Left colon (tissue), 2 donors: ENCODE results near the gene RFX4. TPM values are rescaled to one million over a fixed set of nuclear protein-coding genes. Genes with fewer than 3 reads are reported as not detected.
A peak's percentile ranks its signal among the peaks of the same experiment; 100 is the strongest.
"Not testable (repeated sequence)": the region's sequence is repeated elsewhere in the genome, so short reads cannot be mapped to it uniquely, and the experiment has no call there.

ENCODE experiments used
- ATAC-seq: fragments of 200-7000 bp; cut with Tn5 transposase; one replicate; pipeline ENCODE4 v1.9.1; 2020; ENCODE audit warnings: mild to moderate bottlenecking, moderate library complexity
- DNase-seq, 2 donors: peaks; one replicate each; pipeline ENCODE4 v3.0.0-alpha.2; 2020
- intact Hi-C, 2 donors: fragments of 100-400 bp; cut with DNase I in 1 of 2; cut with micrococcal nuclease in 1 of 2; formaldehyde crosslinking; loops; one replicate each; pipeline versions ENCODE4 v1.11.2 to v1.14.0; 2022; cut with DNase I, micrococcal nuclease
- total RNA-seq, 2 donors: library from RNA; stranded (reverse); fragmentation: NEBNext Ultra II Directional; extraction: Animal tissue kit (Norgen Biotek cat#: 25700); gene quantifications; one replicate each; pipeline ENCODE4 v1.2.1, GENCODE V29; 2021
- donor health status: DM: no; HTN: no; CAD: no.
- donor health status: DM: yes; HTN: yes; CAD: no.

RFX4 gene
- total RNA-seq, 2 donors from 2014 or later = 0.08 TPM; not detected in 1

DNA sequence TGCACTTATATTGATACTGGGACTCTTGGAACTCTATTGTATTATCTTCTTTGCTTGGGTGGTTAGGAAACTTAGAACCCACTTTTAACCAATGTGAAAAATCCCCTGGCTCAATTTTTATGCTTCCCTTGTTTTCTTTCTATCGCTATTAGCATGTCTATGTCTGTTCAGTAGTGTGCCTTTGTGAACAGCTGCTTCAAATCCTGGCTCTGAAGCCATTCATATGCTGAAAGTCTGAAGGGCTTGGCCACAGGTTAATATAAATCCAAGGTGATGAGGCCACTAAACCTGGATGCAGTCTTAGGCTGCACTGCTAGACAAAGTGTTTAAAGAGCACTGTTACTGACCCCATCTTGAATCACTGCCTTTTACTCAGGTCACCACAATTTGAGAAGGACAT is 96.8 kb downstream of the RFX4 start:
- ATAC-seq (no peak), DNase-seq (no peak)
- intact Hi-C loops = loop anchor here in 1 of 2 donors (5.0 kb wide), 1 partner anchor 593 kb away; no protein-coding TSS in a partner anchor

DNA sequence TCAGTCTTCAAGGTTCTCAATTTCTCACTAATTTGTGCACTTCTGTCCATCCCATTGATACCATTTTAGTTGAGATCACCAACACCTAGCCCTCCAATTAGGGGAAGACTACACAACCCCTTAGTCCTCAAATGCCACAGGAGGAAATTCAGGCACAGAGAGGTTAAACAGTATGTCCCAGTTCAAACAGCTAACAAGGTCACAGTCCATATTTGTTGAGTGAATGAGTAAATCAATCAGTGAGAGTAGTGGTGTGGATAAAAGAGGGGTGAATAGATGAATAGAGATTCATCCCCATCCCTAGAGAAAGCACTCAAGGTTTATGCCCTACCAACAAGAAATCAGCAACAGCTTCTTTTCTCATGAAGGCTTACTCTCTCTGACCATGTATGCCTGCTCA is 97.5 kb downstream of the RFX4 start:
- no peak for DNase-seq
- no peak for ATAC-seq
- intact Hi-C loops = no loop called here

DNA sequence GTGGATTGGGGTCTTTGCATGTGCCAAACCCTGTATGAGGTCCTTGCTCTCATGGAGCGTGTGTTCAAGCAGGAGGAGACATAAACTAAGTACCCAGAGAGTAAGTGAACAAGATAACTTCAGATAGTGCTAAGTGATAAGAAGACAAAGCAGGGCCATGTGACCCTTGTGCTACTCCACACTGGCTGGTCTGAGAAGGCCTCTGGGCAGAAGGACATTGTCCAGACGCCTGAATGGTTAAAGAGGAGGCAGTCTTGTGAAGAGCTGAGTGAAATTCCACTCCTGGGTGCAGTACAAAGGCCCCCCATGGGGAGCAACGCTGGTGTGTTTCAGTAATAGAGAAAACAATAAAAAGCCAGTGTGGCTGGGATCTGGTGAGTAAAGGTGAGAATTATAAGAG is 98.4 kb downstream of the RFX4 start:
- intact Hi-C loops = no loop called here
- no peak for DNase-seq
- ATAC-seq = no peak

DNA sequence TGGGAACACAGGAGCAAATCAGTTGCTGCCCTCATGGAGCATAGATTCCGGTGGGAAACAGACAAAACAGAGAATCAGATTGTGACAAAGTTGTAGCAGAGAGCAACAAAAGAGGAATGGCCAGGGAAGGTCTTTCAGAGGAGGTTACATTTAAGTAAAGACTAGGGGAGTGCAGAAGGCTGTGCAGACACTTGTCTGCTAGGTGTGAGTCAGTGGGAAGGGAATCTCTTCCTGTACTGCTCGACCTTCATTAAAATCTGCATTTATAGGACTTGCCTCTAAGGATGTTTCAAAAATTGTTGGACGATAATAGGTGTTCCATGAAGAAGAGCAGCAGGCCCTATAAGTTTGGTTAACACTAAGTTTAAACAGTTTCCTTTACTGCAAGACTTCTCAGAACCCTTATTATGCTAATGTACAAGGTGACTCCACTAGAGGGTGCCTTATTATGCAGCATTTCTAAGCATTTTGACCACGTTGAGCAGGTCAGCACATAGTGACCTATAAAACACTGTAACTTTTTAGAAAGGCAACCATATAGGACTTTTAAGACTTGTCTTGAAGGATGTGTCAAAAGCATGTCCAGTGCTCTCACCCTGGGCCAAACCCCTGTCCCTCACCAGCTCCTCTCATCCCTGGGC is 99.9 kb downstream of the RFX4 start:
- intact Hi-C loops = no loop called here
- ATAC-seq = peak; percentile 74
- no peak for DNase-seq

DNA sequence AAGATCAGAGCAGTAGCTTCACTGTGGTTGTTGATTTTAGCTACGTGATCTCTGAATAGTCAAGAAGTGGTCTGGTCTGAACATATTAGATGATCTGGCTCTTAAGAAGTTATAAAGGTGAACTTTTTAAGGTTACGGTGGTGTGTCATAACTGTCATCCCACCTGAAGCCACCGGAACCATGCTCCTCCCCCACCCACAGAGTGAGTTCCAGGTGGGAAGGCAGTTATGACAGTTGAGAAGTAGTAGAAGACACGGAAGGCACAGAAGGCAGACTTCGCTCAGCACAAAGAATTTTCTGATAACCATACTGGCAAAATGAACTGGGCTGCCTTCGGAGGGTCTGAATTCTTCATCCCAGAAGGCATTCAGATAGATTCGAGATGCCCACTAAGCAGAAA is 101.7 kb downstream of the RFX4 start:
- intact Hi-C loops = no loop called here
- ATAC-seq (no peak), DNase-seq (no peak)

DNA sequence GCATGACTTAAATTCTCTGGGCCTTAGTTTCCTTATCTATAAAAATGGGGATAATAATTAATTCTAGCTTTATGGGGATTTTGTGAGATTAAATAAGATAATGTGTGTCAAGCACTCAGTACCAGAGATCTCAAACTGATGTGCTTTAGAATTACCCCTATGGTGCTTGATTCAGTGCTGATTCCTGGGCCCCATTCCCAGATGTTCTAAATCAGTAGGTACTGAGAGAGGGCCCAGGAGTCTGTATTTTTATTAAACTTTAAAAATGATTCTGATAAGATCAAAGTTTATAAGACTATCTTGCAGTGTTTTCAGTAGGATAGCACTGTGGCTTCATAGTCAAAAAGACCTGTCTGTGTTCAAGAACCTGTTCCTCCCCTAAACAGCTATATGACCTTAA is 102.6 kb downstream of the RFX4 start:
- intact Hi-C loops = no loop called here
- ATAC-seq = no peak
- no peak for DNase-seq

DNA sequence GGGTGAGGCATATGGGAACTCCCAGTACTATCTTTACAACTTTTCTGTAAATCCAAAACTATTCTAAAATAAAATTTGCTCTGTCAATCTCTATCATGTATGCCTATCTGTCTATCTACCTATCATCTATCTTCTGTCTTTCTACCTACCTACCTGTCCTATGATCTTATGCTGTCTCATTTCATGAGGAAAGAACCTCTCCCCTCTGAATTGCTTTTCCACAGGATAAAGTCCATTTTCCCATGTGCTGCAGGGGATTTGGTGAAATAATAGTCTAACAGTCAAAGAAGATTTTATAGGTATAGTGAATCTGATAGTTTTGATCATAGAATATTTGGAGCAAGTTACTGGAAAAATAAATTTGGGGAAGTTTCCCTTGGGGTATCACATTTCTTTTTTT is 104.9 kb downstream of the RFX4 start:
- intact Hi-C loops = no loop called here
- no peak for DNase-seq

DNA sequence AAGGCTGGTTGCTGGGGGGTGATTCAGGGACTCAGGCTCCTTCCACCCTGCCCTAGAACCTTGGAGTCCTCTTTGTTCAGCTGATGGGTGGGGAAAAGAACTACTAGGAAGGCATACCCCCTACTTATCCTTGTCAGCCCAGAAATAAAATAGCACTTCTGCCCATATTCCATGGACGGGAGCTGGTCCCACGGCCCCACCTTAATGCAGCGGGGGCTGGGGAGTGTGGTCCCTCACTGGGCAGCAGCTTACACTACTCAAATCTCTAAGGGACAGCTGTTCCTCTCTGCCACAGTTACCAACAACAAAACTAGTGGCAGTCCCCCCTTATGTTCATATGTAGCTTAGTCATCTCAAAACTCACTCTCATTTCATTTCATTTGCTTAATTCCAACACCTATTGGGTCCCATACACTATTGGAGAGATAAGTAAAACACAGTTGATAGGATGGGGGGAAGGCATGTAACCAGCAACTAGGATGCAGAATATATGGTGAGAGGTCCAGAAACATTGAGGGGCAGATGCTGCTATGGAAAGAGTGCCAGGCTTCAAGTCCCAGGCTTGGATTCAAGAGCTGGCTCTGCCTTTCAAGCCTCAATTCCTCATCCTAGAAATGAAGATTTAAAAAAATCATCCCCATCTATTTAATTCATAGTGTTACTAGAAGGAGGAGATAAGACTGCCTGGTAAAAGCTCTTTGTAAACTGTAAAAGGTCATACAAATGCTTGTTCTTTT is 107.9 kb downstream of the RFX4 start:
- ATAC-seq = no peak
- intact Hi-C loops = no loop called here
- DNase-seq = no peak

More for the DNA sequence above, 104.9 kb downstream of the RFX4 start:
- ATAC-seq = peak; percentile 95

DNA sequence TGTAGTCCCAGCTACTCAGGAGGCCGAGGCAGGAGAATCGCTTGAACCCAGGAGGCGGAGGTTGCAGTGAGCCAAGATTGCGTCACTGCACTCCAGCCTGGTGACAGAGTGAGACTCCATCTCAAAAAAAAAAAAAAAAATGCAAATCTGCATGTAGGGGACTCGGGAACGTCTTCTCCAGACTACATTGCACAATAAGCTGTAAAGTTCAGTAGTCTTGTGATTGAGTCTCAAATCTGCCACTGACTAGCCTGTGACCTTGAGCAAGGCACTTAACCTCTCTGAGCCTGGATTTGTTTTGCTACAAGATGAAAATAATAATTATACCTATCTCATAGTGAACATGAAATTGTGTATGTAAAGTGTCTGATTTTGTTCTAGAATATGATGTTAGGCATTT is 109.2 kb downstream of the RFX4 start:
- ATAC-seq, intact Hi-C loops, DNase-seq: not testable (repeated sequence)

DNA sequence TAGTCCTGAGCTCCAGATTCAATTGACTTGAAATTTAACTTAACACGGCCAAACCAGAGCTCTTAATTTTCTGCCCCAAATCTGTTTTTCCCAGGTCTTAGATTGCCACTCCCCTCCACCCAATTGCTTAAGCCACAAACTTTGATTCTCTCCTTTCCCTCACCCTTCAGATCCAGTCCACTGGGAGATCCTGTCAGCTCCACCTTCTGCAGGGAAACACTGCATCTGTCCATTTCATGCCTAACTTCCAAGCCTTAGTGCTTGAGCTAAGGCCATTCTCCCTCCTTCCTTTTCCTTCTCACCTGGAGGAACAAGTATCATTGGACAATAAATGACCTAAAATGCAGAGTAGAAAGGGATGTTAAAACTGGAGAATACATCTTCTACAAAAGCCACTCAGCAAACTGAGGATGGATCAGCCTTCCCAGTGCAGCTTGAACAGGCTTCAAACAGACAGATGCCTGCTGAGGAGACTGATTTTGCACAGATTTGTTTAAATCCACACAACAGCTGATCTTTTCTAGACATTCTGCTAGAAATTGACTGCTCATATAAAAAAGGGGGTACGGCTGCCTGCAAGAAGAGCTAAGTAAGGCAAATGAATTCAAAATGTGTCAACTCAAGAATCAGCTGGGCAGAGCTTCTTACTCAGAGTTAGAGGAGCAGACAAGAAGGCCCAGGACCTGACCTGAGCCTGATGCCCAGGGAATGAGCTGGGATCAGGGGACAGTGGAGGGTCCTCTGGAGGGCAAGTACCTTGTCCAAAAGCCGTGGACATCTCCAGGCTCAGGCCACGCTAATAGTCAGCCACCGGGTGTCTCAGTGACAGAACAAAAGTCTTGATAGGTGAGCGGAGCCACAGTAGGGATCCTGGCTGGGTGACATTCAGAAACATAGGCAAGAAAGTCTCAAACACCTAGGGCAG is 110.4 kb downstream of the RFX4 start:
- DNase-seq = no peak
- ATAC-seq = no peak
- intact Hi-C loops = no loop called here

DNA sequence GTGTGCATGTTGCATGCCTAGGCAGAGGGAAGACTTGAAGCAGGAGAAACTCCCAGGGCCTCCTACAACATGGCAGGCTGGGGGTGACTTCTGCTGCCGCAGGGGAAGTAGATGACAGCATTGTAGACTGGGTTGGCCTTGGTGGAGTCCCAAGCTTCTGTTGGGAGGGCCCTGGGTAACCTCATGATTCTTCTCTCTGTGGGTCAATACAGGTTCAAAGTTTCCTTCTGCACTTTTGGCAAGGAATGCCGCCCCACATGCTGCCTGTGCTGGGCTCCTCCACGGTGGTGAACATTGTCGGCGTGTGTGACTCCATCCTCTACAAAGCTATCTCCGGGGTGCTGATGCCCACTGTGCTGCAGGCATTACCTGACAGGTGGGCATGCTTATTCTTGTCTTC is 113.3 kb downstream of the RFX4 start:
- ATAC-seq (no peak), DNase-seq (no peak)
- intact Hi-C loops = no loop called here

DNA sequence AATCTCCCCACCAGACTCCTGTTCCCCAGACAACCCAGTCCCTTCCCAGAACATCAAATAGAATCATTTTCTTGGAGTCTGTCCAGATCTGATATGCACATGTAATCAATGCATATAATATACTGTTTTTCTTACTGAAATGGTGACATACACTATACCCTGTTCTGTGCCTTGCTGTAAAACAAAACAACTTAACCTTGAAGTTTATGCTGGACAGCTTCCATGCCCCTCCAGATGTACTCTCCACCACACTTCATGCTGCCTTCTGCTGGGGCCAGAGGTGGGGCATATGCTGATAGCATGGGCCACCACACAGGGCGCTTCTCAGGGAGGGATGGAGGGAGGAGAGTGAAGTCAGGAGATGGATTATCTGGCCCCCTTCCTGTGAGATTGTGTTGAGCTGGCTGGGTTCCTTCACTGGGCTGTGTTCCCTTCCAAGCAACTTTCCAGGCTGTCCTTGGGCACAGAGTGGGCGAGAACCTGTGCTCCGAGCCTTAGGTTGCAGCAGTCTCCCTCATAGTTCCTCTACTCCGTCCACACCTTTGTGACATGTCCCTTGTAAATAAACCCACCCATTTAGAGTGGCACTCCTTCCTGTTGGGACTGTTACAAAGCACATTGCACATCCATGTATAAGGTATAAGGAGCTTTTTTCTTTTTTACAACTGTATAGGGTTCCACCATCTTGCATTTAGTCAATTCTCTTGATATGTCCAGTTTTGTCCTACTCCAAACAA is 114.0 kb downstream of the RFX4 start:
- intact Hi-C loops = no loop called here
- ATAC-seq (peak; percentile 75), DNase-seq (no peak)

DNA sequence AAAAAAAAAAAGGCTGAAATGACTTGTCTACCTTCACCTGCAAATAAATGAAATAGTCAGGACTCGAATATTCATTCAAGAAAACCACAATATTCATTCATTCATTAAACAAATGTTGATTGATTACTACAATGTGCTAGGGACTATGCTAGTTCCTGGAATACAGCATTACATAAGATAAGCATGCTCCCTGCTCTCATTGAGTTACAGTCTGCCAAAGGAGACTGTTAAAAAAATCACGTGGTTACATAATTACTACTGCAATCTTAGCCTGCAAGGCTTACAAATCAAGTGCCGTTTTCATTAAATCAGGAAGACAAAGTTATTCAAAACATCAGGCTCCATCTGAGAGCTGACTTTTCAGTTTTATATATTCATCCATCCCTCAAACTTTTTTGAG is 121.3 kb downstream of the RFX4 start:
- DNase-seq (no peak), ATAC-seq (peak; percentile 98)
- intact Hi-C loops = no loop called here

DNA sequence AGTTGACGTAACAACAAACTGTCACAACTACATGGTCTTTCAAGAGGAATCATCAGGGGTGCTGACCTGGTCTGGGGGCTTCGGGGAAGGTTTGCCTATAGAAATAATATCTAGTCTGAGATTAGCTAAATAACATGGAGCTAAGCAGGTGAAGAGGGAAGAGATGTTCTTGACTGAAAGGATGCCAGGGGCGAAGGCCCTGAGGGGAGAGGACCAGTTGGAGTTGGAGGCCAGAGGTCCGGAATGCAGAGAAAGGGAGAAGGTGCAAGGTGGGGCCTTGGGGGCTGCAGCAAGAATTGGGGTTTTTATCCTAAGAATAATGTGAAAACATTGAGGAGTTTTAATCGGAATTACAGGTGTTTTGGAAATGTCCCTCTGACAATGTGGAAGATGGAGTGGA is 123.2 kb downstream of the RFX4 start:
- intact Hi-C loops = no loop called here
- DNase-seq (no peak), ATAC-seq (no peak)

DNA sequence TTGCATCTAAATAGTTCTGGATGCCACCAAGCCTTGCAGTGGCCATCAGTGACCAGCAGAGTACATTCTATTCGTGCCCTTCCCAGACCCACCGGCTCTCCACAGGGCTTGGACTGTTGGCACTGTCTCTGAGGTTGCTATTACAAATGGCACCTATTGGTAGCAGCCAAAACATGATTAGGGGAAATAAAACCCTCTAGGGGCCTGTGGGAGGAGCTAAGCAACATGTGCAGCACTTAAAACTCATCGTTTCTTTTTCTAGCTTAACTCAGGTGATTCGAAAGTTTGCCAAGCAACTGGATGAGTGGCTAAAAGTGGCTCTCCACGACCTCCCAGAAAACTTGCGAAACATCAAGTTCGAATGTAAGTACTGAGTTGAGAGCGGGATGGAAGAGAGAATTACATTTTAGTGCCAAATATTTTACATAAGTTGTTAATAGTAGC is 126.3 kb downstream of the RFX4 start:
- no peak for ATAC-seq
- intact Hi-C loops = no loop called here

DNA sequence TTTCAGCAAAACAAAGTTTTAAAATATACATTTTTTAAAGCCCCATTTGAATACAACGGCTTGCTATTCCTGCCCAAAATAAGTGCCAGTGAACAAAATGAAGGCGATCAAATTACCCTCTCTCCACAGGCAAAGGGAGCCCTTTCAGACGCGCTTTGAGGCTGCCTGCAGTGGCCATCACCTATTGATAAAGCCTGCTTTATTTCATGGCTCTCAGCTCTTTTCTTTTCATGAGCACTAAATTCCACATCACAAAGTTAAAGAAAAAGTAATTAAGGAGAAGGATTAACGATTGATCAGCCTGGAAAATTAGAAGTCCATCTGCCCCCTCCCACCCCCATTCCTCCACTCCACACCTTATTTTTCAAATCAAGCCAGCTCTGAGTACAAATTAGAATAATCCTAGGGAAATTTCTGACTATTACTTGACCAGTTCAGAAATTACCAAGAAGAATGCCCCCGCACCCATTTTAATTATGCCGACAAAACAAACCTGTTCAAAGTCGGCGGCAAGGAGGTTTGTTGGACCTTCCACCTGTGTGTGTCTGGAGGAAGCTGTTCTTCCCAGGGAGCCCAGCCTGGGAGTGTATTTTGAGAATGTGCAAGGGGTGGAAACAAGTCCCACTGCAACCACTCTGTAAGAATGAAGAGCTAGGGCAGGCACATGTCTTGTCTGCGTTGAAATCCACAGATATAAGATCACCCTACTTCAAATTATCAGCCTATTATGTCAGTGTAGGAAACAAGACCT is 127.5 kb downstream of the RFX4 start:
- ATAC-seq (no peak), DNase-seq (no peak)
- intact Hi-C loops = no loop called here

More for the DNA sequence above, 126.3 kb downstream of the RFX4 start:
- DNase-seq = no peak

DNA sequence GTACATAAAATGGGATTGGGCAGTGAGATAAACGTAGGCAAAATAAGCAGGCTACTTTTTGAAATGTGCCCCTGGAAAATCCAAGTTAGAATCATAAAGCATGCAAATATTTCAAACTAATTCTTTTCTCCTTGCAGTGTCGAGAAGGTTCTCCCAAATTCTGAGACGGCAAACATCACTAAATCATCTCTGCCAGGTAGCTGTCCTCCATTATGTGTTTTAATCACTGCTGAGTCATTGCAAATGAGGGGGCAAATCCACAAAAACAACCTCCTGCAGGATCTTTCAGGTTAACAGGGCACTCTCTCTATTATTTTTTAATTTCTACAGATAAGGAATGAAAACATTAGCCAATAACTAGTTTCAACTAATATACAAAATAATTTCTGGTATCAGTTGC is 128.5 kb downstream of the RFX4 start:
- no peak for ATAC-seq

DNA sequence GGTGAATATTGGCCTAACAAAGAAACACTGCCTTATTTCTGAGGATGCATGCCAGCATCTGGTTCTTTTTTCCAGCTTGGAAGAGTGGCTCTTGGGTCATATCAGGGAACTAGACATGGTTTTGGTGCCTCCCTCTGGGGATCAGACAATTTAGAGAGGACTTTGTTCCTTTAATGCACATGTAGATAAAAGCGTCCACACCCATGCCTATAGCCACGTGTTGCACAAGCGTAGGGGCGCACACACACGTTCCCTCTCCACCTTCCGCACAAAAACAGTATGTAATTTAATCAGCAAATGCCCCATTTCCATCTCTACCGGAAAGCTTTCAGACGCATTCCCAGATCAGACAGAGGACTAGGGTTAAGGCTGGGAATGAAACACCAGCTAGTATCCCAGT is 130.0 kb downstream of the RFX4 start:
- intact Hi-C loops = no loop called here
- peak; percentile 86 for ATAC-seq
- peak; percentile 37 to 38 for DNase-seq

More for the DNA sequence above, 128.5 kb downstream of the RFX4 start:
- intact Hi-C loops = no loop called here
- DNase-seq = no peak
